Transverse colon (tissue), 3 donors: ENCODE measurements around the gene SLC4A4.
"Not testable (repeated sequence)": the region's sequence is repeated elsewhere in the genome, so short reads cannot be mapped to it uniquely, and the experiment has no call there.

ENCODE experiments used
- CTCF ChIP-seq, 5 experiments: fragments of 200-600 bp in 3 of 5; fragments of 450-650 bp in 2 of 5; sonication (generic) in 3 of 5; IDR thresholded peaks; 1 replicate in 2 of 5; 2 replicates in 3 of 5; pipeline ENCODE4 v1.5.1; 2016 to 2017; ENCODE audit warnings: antibody characterized with exemption in 5 of 5, inconsistent platforms in 3 of 5, mild to moderate bottlenecking in 2 of 5, moderate library complexity in 1 of 5
- POLR2A ChIP-seq: fragments of 450-650 bp; IDR thresholded peaks from one replicate; pipeline ENCODE4 v1.6.1; 2016; ENCODE audit warnings: antibody characterized with exemption, mild to moderate bottlenecking, moderate library complexity

- not testable (repeated sequence) for TF ChIP-seq POLR2A; CTCF (IDR thresholded peaks at IDR 0.05)
Measured at GRCh38 chr4:71408961-71409360, 70.1 kb downstream of the SLC4A4 start.
